Hepatocyte (in vitro differentiated cells): ENCODE results near the gene PSMD8. TPM values are rescaled to one million over a fixed set of nuclear protein-coding genes. Genes with fewer than 3 reads are reported as not detected.

Experiments
- DNase-seq: peaks from one replicate; pipeline ENCODE4 v3.0.0-alpha.2; 2016; ENCODE audit warnings: low spot score
- H2AFZ ChIP-seq: fragments of 200-600 bp; sonication (generic); 2 replicates; pipeline ENCODE4 v1.6.0; 2016; ENCODE audit warnings: antibody characterized with exemption, mild to moderate bottlenecking
- H3K27ac ChIP-seq: fragments of 200-600 bp; sonication (generic); 2 replicates; pipeline ENCODE4 v1.5.1; 2016; ENCODE audit warnings: mild to moderate bottlenecking
- H3K27me3 ChIP-seq: fragments of 200-600 bp; sonication (generic); 2 replicates; pipeline ENCODE4 v1.6.1; 2016
- H3K36me3 ChIP-seq: fragments of 200-600 bp; sonication (generic); replicated peaks from 2 replicates; pipeline ENCODE4 v1.5.1; 2016; ENCODE audit warnings: low read depth; ENCODE audit not compliant: insufficient read depth
- H3K4me1 ChIP-seq: fragments of 200-600 bp; sonication (generic); 2 replicates; pipeline ENCODE4 v1.5.1; 2016; ENCODE audit warnings: mild to moderate bottlenecking, moderate library complexity; ENCODE audit not compliant: insufficient read depth
- H3K4me2 ChIP-seq: fragments of 200-600 bp; sonication (generic); 2 replicates; pipeline ENCODE4 v1.6.0; 2016
- H3K4me3 ChIP-seq: fragments of 200-600 bp; sonication (generic); 2 replicates; pipeline ENCODE4 v1.5.1; 2016; ENCODE audit warnings: mild to moderate bottlenecking
- H3K79me2 ChIP-seq: fragments of 200-600 bp; sonication (generic); 2 replicates; pipeline ENCODE4 v1.6.0; 2017; ENCODE audit warnings: mild to moderate bottlenecking
- H3K9me2 ChIP-seq: fragments of 200-600 bp; sonication (generic); replicated peaks from 2 replicates; pipeline ENCODE4 v1.6.0; 2017; ENCODE audit warnings: mild to moderate bottlenecking; ENCODE audit not compliant: insufficient read depth
- H3K9me3 ChIP-seq: fragments of 200-600 bp; sonication (generic); 2 replicates; pipeline ENCODE4 v1.5.1; 2016; ENCODE audit warnings: low read depth, mild to moderate bottlenecking
- H4K20me1 ChIP-seq: fragments of 200-600 bp; sonication (generic); 2 replicates; pipeline ENCODE4 v1.6.0; 2016; ENCODE audit warnings: mild to moderate bottlenecking; ENCODE audit not compliant: insufficient read depth, poor library complexity, severe bottlenecking
- CTCF ChIP-seq: fragments of 200-600 bp; sonication (generic); IDR thresholded peaks from 2 replicates; pipeline ENCODE4 v1.5.1; 2016; ENCODE audit warnings: antibody characterized with exemption, mild to moderate bottlenecking; ENCODE audit not compliant: poor library complexity
- EZH2 ChIP-seq: fragments of 200-600 bp; sonication (generic); IDR thresholded peaks from 2 replicates; pipeline ENCODE4 v1.6.1; 2016; ENCODE audit warnings: antibody characterized with exemption, mild to moderate bottlenecking, borderline replicate concordance
- EZH2phosphoT487 ChIP-seq: fragments of 200-600 bp; sonication (generic); IDR thresholded peaks from one replicate; pipeline ENCODE4 v1.6.1; 2018; ENCODE audit warnings: antibody characterized with exemption, mild to moderate bottlenecking, low read depth, moderate library complexity; ENCODE audit not compliant: unreplicated experiment, severe bottlenecking
- WGBS: methylation state at CpG from one replicate; pipeline ENCODE4 v1.1.6; 2016; ENCODE audit warnings: low lambda C conversion rate; ENCODE audit errors: missing lambda C conversion rate; 5-methylcytosine and 5-hydroxymethylcytosine counted together
- polyA plus RNA-seq: library from polyadenylated mRNA; unstranded; fragments of >200 nt; fragmentation: Nextera tagmentation; extraction: Ambion mirVana; gene quantifications from 2 replicates; pipeline ENCODE4 v1.2.1, GENCODE V29; 2016
- total RNA-seq: library from RNA; depleted of rRNA; stranded (reverse); fragments of >200 nt; gene quantifications from 2 replicates; pipeline ENCODE4 v1.2.3, GENCODE V29; 2014

Gene PSMD8
- total and polyA plus RNA-seq, 2 experiments from 2014 or later: 250 to 278 TPM

DNA sequence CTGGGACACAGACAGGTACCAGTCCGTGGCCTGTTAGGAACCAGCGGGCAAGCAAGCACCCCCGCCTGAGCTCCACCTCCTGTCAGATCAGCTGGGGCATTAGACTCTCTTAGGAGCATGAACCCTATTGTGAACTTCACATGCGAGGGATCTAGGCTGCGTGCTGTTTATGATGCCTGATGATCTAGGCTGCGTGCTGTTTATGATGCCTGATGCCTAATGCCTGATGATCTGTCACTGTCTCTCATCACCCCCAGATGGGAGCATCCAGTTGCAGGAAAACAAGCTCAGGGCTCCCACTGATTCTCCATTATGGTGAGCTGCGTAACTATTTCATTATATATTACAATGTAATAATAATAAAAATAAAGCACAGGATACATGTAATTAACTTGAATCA lies 48.1 kb downstream of the PSMD8 start:
- no peaks in the 10 kb centered on the region for H4K20me1 ChIP-seq
- no peaks in the 10 kb centered on the region for H3K79me2 ChIP-seq
- H3K4me1 ChIP-seq: peaks cover 8% of the 10 kb centered on the region
- H3K36me3 ChIP-seq: no peaks in the 10 kb centered on the region
- H3K9me3 ChIP-seq: no peaks in the 10 kb centered on the region
- WGBS: 93% methylated on average over 7 of the region's 7 CpGs
- no peak for DNase-seq
- no peak overlapping the region for H2AFZ ChIP-seq
- H3K4me2 ChIP-seq: no peak overlapping the region
- no peak overlapping the region for H3K27ac ChIP-seq
- TF ChIP-seq EZH2 (no peak), CTCF (no peak), EZH2phosphoT487 (no peak)
- H3K4me3 ChIP-seq: no peak overlapping the region
- no peaks in the 10 kb centered on the region for H3K27me3 ChIP-seq
- no peaks in the 10 kb centered on the region for H3K9me2 ChIP-seq

GRCh38 chr19:38424272-38424671 lies 49.9 kb downstream of the PSMD8 start:
- Histone ChIP-seq H2AFZ (no peak overlapping the region), H3K4me3 (no peak overlapping the region), H4K20me1 (no peaks in the 10 kb centered on the region), H3K27me3 (no peaks in the 10 kb centered on the region), H3K9me3 (no peaks in the 10 kb centered on the region), H3K9me2 (no peaks in the 10 kb centered on the region), H3K4me1 (no peaks in the 10 kb centered on the region), H3K79me2 (no peaks in the 10 kb centered on the region), H3K27ac (no peak overlapping the region), H3K4me2 (no peak overlapping the region), H3K36me3 (no peaks in the 10 kb centered on the region)
- no peak for TF ChIP-seq EZH2phosphoT487
- no peak for TF ChIP-seq EZH2
- no peak for TF ChIP-seq CTCF
- DNase-seq: no peak
- 64% methylated on average over 5 of the region's 5 CpGs for WGBS

DNA sequence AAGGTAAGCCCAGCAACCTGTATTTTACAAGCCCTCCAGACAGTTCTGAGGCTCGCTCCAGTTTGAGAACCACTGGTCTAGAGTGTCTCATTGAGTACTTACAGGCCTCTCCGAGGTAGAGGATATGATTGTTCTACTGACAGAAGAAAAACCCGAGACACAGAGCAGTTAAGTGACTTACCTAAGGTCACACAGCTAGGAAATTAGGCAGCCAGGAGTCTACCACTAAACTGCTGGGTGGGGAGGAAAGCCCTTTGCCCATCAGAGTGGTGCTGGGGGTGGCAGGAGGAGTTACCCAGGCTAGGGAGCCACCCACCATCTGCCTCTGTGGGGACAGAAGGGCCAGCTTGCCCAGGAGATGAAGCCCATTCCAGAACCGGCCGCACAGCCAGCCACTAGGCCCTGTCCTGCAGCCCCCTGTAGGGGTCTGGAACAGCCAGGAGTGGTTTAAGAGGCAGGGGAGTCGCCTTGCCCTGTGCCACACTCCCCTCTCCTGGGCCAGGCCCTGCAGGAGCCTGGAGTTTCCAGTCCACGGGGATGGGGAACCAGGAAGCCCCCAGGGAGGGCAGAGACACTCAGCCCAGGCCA lies 50.9 kb downstream of the PSMD8 start:
- H3K27me3 ChIP-seq: no peaks in the 10 kb centered on the region
- no peaks in the 10 kb centered on the region for H3K79me2 ChIP-seq
- H3K9me3 ChIP-seq: no peaks in the 10 kb centered on the region
- H3K4me1 ChIP-seq: no peaks in the 10 kb centered on the region
- H3K9me2 ChIP-seq: no peaks in the 10 kb centered on the region
- TF ChIP-seq CTCF (no peak), EZH2 (no peak), EZH2phosphoT487 (no peak)
- H3K4me2 ChIP-seq: no peak overlapping the region
- no peak overlapping the region for H3K4me3 ChIP-seq
- no peaks in the 10 kb centered on the region for H3K36me3 ChIP-seq
- WGBS: 77% methylated on average over 7 of the region's 7 CpGs
- no peaks in the 10 kb centered on the region for H4K20me1 ChIP-seq
- DNase-seq: no peak
- no peak overlapping the region for H3K27ac ChIP-seq
- no peak overlapping the region for H2AFZ ChIP-seq
